GM19328 (cell line): ENCODE measurements around the gene KAT6B.
"Not testable (repeated sequence)": the region's sequence is repeated elsewhere in the genome, so short reads cannot be mapped to it uniquely, and the experiment has no call there.

Experiments used
- ATAC-seq: cut with Tn5 transposase; IDR thresholded peaks from one replicate; pipeline ENCODE4 v1.9.1; 2021; ENCODE audit warnings: mild to moderate bottlenecking, moderate library complexity; ENCODE audit not compliant: unreplicated experiment

KAT6B gene

GRCh38 chr10:74913377-74913979 is 87.1 kb downstream of the KAT6B start:
- ATAC-seq = no peak

- ATAC-seq = no peak
Measured at GRCh38 chr10:74916283-74916682, 89.9 kb downstream of the KAT6B start.

- no peak for ATAC-seq
Measured at GRCh38 chr10:74917481-74918077, 91.2 kb downstream of the KAT6B start.

- no peak for ATAC-seq
Measured at GRCh38 chr10:74919671-74920070, 93.3 kb downstream of the KAT6B start.

DNA sequence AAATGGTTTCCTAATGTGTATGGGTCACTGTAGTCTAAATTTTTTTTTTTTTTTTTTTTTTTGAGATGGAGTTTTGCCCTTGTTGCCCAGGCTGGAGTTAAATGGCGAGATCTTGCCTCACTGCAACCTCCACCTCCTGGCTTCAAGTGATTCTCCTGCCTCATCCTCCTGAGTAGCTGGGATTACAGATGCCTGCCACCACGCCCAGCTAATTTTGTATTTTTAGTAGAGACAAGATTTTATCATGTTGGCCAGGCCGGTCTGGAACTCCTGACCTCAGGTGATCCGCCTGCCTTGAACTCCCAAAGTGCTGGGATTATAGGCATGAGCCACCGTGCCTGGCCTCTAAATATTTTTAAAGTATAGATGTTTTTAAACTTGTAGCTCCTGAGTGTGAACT is 94.7 kb downstream of the KAT6B start:
- not testable (repeated sequence) for ATAC-seq

DNA sequence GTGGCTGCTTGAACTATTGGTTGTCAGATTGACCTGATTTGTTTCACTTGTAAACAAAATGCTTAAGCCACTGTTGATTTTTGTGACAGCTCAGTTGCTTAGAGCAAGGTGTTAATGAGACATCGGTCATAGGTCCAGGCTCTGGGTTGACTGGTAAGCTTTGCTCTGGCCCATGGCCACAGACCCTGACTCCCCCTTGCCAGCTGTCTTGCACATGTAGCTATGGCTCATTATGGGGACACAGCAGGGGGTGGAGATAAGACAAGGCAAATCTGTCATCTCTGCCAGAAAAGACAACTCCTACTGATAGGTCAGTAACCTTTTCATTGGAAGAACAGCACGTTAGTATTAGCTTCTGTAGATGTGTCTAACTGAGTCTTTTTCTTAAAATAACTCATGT is 95.3 kb downstream of the KAT6B start:
- no peak for ATAC-seq

DNA sequence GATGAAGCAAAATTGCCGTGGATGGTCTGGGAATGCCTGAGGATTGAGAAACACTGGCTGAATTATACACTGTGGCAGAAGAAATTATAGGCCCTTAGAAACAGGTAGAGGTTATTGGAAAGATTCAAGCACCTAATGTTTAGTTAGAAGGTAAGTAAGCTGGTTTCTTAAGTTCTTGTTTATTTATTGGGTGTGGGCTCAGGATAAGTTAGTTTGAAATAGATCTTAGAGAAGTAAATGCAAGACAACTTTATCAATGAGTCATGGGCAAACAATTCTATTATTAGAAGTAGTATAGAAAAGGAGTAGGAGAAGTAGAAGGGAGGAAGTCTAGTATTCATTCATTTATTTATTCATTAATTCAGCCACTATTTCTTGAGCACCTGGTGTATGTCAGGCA is 96.5 kb downstream of the KAT6B start:
- no peak for ATAC-seq

DNA sequence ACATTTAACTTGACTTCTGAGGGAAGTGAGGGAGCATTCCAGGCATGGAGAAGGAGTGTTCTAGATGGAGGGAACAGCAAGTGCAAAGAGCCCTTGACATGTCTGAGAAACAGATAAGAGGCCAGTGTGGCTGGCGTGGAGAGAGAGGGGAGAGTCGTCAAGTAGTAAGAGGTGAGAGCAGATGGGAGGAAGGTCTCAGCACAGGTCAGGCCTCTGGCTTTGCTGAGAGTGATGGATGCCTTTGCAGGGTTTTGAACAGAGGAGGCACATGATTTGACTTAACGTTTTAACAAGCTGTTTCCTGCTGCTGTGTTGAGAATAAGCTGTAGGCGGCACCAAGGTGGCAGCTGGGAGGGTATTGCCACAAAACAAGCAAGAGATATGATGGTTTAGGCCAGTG is 97.2 kb downstream of the KAT6B start:
- no peak for ATAC-seq

GRCh38 chr10:74924251-74924963 is 98.0 kb downstream of the KAT6B start:
- ATAC-seq = no peak

GRCh38 chr10:74925291-74925690 is 98.9 kb downstream of the KAT6B start:
- ATAC-seq = no peak

DNA sequence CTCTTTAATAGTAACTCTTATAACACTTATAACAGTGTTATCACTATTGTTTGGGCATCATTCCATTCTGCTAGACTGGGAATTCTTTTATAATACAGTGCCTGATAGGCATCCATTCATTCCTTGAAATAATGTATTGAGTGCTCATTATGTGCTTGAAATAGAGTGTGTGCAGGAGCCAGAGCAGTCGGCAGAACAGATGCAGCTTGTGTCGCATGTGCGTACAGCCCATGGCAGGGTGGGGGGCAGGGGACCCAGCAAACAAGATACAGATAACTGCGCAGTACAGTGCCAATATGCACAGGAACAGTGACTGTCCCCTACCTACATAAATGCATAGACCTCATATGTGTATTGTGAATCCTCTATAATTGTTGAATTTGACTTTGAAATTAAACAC is 99.3 kb downstream of the KAT6B start:
- no peak for ATAC-seq

GRCh38 chr10:74926791-74927585 is 100.6 kb downstream of the KAT6B start:
- ATAC-seq = no peak

- ATAC-seq = no peak
Measured at GRCh38 chr10:74927701-74928100, 101.3 kb downstream of the KAT6B start.

- ATAC-seq = no peak
Measured at GRCh38 chr10:74928742-74929191, 102.4 kb downstream of the KAT6B start.

GRCh38 chr10:74929197-74929596 is 102.8 kb downstream of the KAT6B start:
- ATAC-seq = no peak

GRCh38 chr10:74930965-74931364 is 104.6 kb downstream of the KAT6B start:
- no peak for ATAC-seq

DNA sequence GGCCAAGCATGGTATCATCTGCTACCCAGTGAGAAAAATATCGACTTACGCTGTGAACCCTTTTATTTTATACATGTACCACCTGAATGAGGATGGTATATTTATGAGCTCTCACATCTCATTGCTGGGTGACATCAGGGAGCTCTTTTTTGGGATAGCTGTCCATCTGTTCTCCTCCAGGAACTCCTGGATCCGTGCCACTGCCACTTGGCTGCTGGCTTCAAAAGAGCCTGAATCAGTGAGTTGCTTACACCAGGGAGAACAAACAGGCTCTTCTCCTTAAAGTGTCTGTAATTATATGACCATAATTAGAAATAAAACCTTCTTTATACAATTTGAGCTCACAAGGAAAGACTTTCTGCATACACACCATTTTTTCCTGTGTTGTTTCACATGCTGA is 106.2 kb downstream of the KAT6B start:
- ATAC-seq = no peak

GRCh38 chr10:74934100-74934812 is 107.9 kb downstream of the KAT6B start:
- no peak for ATAC-seq

GRCh38 chr10:74936577-74937265 is 110.3 kb downstream of the KAT6B start:
- ATAC-seq = no peak

DNA sequence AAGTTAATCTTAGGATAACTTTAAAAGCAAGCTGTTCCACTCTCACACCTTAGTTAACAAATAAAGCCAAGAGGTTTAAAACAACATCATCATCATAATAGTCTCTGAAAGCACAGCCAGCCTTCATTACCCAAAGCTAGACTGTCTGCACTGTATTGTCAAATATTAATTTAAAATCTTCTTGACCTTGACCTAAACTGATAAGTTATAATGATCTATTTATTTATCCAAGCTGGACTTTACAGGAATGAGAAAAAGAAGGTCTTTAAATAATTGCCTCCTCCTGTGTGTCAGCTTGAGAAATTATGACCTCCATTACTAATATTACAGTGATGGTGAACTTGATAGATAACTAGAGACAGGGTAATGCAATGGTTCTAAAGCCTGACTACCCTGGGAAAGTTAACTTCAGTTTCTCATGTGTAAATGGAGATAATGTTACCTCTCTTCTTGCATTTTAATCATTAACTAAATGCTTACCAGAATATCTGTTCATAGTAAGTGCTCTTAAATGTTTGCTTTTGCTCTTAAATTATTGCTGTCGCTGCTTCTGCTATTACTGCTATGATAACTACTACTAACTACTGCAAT is 111.0 kb downstream of the KAT6B start:
- no peak for ATAC-seq
